DND-41 (cell line): ENCODE measurements around the gene DKK2.

Experiments used
- CTCF ChIP-seq: IDR thresholded peaks from 2 replicates; pipeline ENCODE4 v1.5.1; 2012; ENCODE audit warnings: borderline replicate concordance, low read length, moderate library complexity, mild to moderate bottlenecking; ENCODE audit not compliant: poor library complexity, severe bottlenecking; ENCODE audit errors: extremely low read depth
- EZH2 ChIP-seq: IDR thresholded peaks from 3 replicates; pipeline ENCODE4 v1.6.1; 2012; ENCODE audit warnings: borderline replicate concordance, low read depth, mild to moderate bottlenecking, moderate library complexity, low read length, inconsistent platforms; ENCODE audit not compliant: severe bottlenecking

- TF ChIP-seq CTCF (no peak), EZH2 (no peak)
Observed at GRCh38 chr4:106893395-106893881, 142.7 kb downstream of the DKK2 start.
